IPS DF 6.9 (cell line): ENCODE data around the gene KHDC1.
"Not testable (repeated sequence)": the region's sequence is repeated elsewhere in the genome, so short reads cannot be mapped to it uniquely, and the experiment has no call there.

Source experiments
- DNase-seq: peaks from one replicate; pipeline ENCODE4 v3.0.0-alpha.2; 2013; ENCODE audit warnings: low read depth, low spot score
- H3K27ac ChIP-seq: one replicate; pipeline ENCODE4 v1.5.1; 2013; ENCODE audit warnings: low read length, control low read depth
- H3K27me3 ChIP-seq: 2 replicates; pipeline ENCODE4 v1.6.1; 2013; ENCODE audit warnings: mild to moderate bottlenecking, low read length; ENCODE audit not compliant: control insufficient read depth, insufficient read depth
- H3K36me3 ChIP-seq: 2 replicates; pipeline ENCODE4 v1.6.1; 2013; ENCODE audit warnings: low read length; ENCODE audit not compliant: control insufficient read depth, insufficient read depth
- H3K4me1 ChIP-seq: 2 replicates; pipeline ENCODE4 v1.6.1; 2013; ENCODE audit warnings: low read length; ENCODE audit not compliant: control insufficient read depth, insufficient read depth
- H3K4me3 ChIP-seq: 2 replicates; pipeline ENCODE4 v1.5.1; 2013; ENCODE audit warnings: mild to moderate bottlenecking, low read length
- H3K9me3 ChIP-seq: 2 replicates; pipeline ENCODE4 v1.6.1; 2013; ENCODE audit warnings: low read length, inconsistent platforms; ENCODE audit not compliant: control insufficient read depth, insufficient read depth
- WGBS: extraction: QIAGEN DNeasy Blood & Tissue Kit; methylation state at CpG from one replicate; pipeline ENCODE4 v1.1.7; 2013; ENCODE audit warnings: mixed read lengths, missing lambda C conversion rate; ENCODE audit not compliant: insufficient read length, insufficient coverage; 5-methylcytosine and 5-hydroxymethylcytosine counted together

KHDC1 gene

DNA sequence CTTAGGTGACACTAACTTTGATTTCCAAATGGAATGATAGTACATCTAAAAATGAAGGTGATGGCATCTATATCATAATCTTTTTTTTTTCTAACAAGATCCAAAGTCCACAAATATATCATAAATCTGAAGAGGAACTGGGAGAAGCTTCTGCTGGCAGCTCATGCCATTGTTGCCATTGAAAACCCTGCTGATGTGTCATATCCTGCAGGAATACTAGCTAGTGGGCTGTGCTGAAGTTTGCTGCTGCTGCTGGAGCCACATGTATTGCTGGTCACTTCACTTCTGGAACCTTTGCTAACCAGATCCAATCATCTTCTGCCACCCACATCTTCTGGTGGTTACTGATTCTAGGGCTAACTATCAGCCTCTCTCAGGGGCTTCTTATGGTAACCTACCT lies 27.4 kb upstream of the KHDC1 start:
- Histone ChIP-seq H3K4me1 (no peaks in the 10 kb centered on the region), H3K9me3 (no peaks in the 10 kb centered on the region), H3K27me3 (no peaks in the 10 kb centered on the region), H3K27ac (no peak overlapping the region), H3K4me3 (no peak overlapping the region), H3K36me3 (no peaks in the 10 kb centered on the region)
- DNase-seq: no peak

DNA sequence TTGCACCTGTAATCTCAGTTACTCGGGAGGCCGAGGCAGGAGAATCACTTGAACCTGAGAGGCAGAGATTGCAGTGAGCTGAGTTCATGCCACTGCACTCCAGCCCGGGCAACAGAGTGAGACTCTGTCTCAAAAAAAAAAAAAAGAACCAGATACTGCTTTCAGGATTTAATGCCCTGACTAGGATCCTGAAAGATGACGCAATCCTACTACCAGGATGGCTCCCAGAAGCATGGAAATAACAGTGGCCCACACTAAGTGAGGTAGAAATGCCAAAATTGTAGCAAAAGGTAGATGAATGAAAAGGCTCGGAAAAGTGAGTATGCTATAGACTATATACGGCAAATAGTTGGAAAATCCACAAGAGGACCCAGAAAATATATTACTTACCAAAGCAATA lies 23.8 kb upstream of the KHDC1 start:
- Histone ChIP-seq H3K27me3 (no peaks in the 10 kb centered on the region), H3K4me1 (no peaks in the 10 kb centered on the region), H3K9me3 (no peaks in the 10 kb centered on the region), H3K36me3 (no peaks in the 10 kb centered on the region), H3K27ac (no peak overlapping the region), H3K4me3 (no peak overlapping the region)
- no CpG with 5 or more reads among the region's 6 CpGs for WGBS
- DNase-seq: no peak

DNA sequence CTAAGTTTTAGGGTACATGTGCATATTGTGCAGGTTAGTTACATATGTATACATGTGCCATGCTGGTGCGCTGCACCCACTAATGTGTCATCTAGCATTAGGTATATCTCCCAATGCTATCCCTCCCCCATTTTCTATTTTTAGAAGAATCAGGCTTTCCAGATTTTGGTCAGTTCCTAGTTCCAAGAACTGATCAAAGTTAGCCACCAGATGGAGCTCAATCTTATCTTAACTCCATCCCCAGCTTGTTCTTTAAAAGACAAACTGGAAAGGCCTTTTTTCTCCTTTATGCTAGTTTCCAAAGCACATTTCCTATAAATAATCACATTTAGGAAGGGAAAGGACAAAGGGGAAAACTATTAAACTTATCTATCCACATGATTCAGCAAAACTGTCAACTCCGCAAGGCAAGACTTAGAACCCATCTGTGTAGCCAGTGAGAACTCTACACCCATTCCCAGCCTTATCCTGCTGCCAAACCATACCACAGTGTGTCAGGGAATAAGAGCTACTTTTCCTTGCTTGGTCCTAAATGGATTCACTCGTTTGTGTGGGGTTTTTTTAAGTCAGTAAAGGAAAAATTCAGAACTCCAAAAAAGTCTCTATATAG lies 22.8 kb upstream of the KHDC1 start:
- H3K27ac ChIP-seq: no peak overlapping the region
- DNase-seq: no peak
- no CpG with 5 or more reads among the region's 3 CpGs for WGBS
- H3K9me3 ChIP-seq: no peaks in the 10 kb centered on the region
- no peaks in the 10 kb centered on the region for H3K4me1 ChIP-seq
- no peaks in the 10 kb centered on the region for H3K36me3 ChIP-seq
- no peaks in the 10 kb centered on the region for H3K27me3 ChIP-seq
- H3K4me3 ChIP-seq: no peak overlapping the region

- Histone ChIP-seq H3K4me1 (no peaks in the 10 kb centered on the region), H3K27me3 (no peaks in the 10 kb centered on the region), H3K36me3 (no peaks in the 10 kb centered on the region), H3K9me3 (no peaks in the 10 kb centered on the region), H3K27ac (no peak overlapping the region), H3K4me3 (no peak overlapping the region)
- no peak for DNase-seq
- WGBS: no CpG with 5 or more reads among the region's 5 CpGs
These were observed 19.9 kb upstream of the KHDC1 start for GRCh38 chr6:73282871-73283270.

- H3K4me1 ChIP-seq, H3K4me3 ChIP-seq, DNase-seq, H3K9me3 ChIP-seq, H3K27ac ChIP-seq, H3K36me3 ChIP-seq, H3K27me3 ChIP-seq: not testable (repeated sequence)
- WGBS: no CpG with 5 or more reads among the region's 4 CpGs
These were observed 18.7 kb upstream of the KHDC1 start for GRCh38 chr6:73281684-73282083.

DNA sequence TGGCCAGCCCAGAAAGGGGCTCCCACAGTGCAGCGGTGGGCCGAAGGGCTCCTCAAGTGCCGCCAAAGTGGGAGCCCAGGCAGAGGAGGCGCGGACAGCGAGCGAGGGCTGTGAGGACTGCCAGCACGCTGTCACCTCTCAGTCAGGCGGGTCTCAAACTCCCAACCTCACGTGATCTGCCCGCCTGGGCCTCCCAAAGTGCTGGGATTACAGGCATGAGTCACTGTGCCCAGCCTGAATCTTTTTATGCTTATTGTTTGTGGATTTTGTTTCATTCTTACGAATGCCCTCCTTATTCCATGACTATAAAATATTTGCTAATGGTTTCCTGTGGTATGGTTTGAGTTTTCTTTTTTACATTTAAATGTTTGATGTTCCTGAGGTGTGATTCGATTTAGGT lies 6.3 kb upstream of the KHDC1 start:
- H3K4me3 ChIP-seq, DNase-seq, H3K27me3 ChIP-seq, H3K27ac ChIP-seq, H3K4me1 ChIP-seq, H3K36me3 ChIP-seq, H3K9me3 ChIP-seq: not testable (repeated sequence)
- no CpG with 5 or more reads among the region's 13 CpGs for WGBS

DNA sequence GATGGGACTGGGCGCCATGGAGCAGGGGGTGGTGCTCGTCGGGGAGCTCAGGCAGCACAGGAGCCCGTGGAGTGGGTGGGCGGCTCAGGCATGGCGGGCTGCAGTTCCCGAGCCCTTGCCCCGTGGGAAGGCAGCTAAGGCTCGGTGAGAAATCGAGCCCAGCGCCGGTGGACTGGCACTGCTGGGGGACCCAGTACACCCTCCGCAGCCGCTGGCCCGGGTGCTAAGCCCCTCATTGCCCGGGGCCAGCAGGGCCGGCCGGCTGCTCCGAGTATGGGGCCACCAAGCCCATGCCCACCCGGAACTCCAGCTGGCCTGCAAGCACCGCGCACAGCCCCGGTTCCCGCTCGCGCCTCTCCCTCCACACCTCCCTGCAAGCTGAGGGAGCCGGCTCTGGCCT lies 5.9 kb upstream of the KHDC1 start:
- not testable (repeated sequence) for DNase-seq, H3K27me3 ChIP-seq, H3K9me3 ChIP-seq, H3K27ac ChIP-seq, H3K36me3 ChIP-seq, H3K4me3 ChIP-seq, H3K4me1 ChIP-seq
- no CpG with 5 or more reads among the region's 27 CpGs for WGBS

GRCh38 chr6:73264446-73264845 lies 1.4 kb upstream of the KHDC1 start:
- no peaks in the 10 kb centered on the region for H3K9me3 ChIP-seq
- H3K4me1 ChIP-seq: no peaks in the 10 kb centered on the region
- no peak for DNase-seq
- no peak overlapping the region for H3K4me3 ChIP-seq
- no CpG with 5 or more reads among the region's 3 CpGs for WGBS
- H3K36me3 ChIP-seq: peaks cover 2% of the 10 kb centered on the region; the same call in 1 of the 2 replicates
- H3K27ac ChIP-seq: no peak overlapping the region
- H3K27me3 ChIP-seq: no peaks in the 10 kb centered on the region

GRCh38 chr6:73263570-73263909 lies 544 bp upstream of the KHDC1 start:
- H3K27me3 ChIP-seq: no peaks in the 10 kb centered on the region
- DNase-seq: no peak
- peak overlapping the region; percentile 57; the same call in 1 of the 2 replicates for H3K4me3 ChIP-seq
- H3K36me3 ChIP-seq: no peaks in the 10 kb centered on the region; the same call in 1 of the 2 replicates
- WGBS: no CpG with 5 or more reads among the region's 7 CpGs
- no peak overlapping the region for H3K27ac ChIP-seq
- H3K4me1 ChIP-seq: no peaks in the 10 kb centered on the region
- H3K9me3 ChIP-seq: no peaks in the 10 kb centered on the region

DNA sequence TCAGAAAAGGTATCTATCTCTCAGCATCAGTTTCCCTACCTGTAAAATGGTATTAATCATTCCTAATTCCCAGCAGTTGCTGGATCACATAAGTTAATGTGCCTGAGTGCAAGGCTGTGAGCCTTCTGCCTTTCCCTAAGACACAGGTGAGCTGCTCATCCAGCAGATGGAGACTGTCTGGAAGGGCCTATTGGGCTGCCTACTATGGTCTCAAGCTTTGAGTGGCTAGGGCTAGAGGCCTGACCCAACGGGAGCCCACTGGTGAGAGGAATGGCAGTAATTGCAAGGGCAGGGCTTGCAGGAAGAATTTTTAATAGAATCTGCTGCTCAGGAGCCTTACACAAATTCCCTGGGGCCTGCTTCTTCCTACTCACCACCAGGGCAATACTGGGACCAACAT lies 4.3 kb downstream of the KHDC1 start:
- H3K9me3 ChIP-seq: no peaks in the 10 kb centered on the region
- whole genome bisulfite sequencing: no CpG with 5 or more reads among the region's 1 CpG
- no peaks in the 10 kb centered on the region for H3K4me1 ChIP-seq
- no peaks in the 10 kb centered on the region for H3K27me3 ChIP-seq
- H3K36me3 ChIP-seq: no peaks in the 10 kb centered on the region
- DNase-seq: no peak
- H3K4me3 ChIP-seq: no peak overlapping the region
- H3K27ac ChIP-seq: no peak overlapping the region

DNA sequence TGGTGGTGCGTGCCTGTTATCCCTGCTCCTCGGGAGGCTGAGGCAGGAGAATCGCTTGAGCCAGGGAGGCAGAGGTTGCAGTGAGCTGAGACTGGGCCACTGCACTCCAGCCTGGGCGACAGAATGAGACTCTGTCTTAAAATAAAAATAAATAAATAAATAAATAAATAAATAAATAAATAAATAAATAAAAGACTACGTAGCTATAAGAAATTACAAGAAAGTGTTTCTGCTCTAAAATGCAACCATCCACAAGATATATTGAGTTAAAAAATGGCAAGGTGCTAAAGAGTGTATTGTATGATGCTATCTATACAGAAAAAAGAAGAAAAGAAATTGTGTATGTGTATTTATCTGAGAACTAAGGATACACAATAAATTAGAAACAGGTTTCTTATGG lies 8.7 kb downstream of the KHDC1 start:
- DNase-seq, H3K27ac ChIP-seq, H3K36me3 ChIP-seq, H3K4me3 ChIP-seq, H3K27me3 ChIP-seq, H3K4me1 ChIP-seq, H3K9me3 ChIP-seq: not testable (repeated sequence)
- WGBS: no CpG with 5 or more reads among the region's 5 CpGs
